ENCODE results near the gene AK5.

AK5 gene

DNA sequence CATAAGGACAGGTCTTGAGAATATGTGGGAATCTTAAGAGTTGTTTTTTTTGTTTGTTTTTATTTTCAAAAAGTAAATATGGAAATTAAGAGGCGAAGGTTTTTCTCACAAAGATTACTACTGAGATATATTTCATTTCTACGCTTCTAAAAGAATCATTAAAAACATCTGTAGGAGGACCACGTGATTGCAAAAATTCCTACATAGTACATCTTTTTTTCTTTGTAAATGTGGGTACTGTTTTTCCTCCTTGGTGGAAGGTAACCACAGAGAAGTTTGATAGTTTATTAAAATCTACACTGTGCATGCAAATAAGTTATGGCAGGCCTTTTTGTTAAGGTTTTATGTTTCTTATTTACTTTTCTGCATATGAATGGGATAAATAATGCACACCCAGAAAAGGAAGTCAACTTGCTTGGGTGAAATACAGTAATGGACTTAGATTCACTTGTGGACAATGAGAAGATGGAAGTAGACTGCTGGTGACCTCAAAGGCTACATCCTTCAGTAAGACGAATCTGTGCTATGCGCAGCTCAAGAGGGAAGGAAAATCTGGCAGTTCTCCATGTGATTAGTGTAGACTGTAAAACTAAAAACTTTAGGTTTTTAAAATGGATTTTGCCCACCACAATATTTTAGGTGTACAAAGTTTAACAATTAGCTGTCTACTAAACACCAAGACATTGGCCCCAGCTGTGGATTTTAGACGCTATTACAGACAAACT is 2.0 kb downstream of the AK5 start:
- Histone ChIP-seq H3K79me2 (ENCODE audit: control insufficient read depth, low read length) (no peaks in the 10 kb centered on the region), H3K9me2 (replicated peaks; ENCODE audit: control insufficient read depth, low read length) (no peaks in the 10 kb centered on the region), H3K27ac (ENCODE audit: low read depth, low read length) (no peak overlapping the region), H3K9me3 (ENCODE audit: control insufficient read depth, insufficient read depth, low read length) (no peaks in the 10 kb centered on the region), H3K4me2 (ENCODE audit: low read length) (no peak overlapping the region), H3K27me3 (ENCODE audit: control insufficient read depth, low read length) (peaks cover 30% of the 10 kb centered on the region), H3K36me3 (ENCODE audit: control insufficient read depth, low read length) (no peaks in the 10 kb centered on the region), H3K4me1 (ENCODE audit: control insufficient read depth, low read length) (peaks cover 23% of the 10 kb centered on the region), H3F3A (ENCODE audit: control insufficient read depth, insufficient read depth) (0 out of 2 replicates have a peak, but pooled peaks cover 5% of the 10 kb centered on the region), H4K20me1 (ENCODE audit: control insufficient read depth, insufficient read depth, low read depth, low read length) (no peaks in the 10 kb centered on the region), H3K4me3 (ENCODE audit: low read length) (no peak overlapping the region)
- TF ChIP-seq, protein P1, sequence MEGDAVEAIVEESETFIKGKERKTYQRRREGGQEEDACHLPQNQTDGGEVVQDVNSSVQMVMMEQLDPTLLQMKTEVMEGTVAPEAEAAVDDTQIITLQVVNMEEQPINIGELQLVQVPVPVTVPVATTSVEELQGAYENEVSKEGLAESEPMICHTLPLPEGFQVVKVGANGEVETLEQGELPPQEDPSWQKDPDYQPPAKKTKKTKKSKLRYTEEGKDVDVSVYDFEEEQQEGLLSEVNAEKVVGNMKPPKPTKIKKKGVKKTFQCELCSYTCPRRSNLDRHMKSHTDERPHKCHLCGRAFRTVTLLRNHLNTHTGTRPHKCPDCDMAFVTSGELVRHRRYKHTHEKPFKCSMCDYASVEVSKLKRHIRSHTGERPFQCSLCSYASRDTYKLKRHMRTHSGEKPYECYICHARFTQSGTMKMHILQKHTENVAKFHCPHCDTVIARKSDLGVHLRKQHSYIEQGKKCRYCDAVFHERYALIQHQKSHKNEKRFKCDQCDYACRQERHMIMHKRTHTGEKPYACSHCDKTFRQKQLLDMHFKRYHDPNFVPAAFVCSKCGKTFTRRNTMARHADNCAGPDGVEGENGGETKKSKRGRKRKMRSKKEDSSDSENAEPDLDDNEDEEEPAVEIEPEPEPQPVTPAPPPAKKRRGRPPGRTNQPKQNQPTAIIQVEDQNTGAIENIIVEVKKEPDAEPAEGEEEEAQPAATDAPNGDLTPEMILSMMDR (IDR thresholded peaks at IDR 0.05; ENCODE audit: low read depth, low read length, poor library complexity, severe bottlenecking) = no peak

DNA sequence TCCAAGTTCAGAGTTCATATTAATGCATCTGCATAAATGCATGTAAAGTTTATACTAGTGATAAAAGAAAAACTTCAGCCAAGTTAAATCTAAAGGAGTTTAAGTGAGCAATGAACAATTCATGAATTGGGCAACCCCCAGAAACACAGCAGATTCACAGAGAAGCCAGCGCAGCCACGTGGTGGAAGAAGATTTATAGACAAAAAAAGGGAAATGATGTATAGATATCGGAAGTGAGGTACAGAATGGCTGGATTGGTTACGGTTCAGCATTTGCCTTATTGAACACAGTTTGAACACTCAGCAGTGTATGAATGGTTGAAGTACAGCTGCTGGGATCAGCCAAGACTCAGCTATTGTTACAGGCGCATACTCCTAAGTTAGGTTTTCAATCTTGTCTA is 5.7 kb downstream of the AK5 start:
- no peaks in the 10 kb centered on the region for H4K20me1 ChIP-seq (ENCODE audit: control insufficient read depth, insufficient read depth, low read depth, low read length)
- H3K9me2 ChIP-seq (replicated peaks; ENCODE audit: control insufficient read depth, low read length) = no peaks in the 10 kb centered on the region
- no peaks in the 10 kb centered on the region for H3F3A ChIP-seq (ENCODE audit: control insufficient read depth, insufficient read depth)
- no peaks in the 10 kb centered on the region for H3K36me3 ChIP-seq (ENCODE audit: control insufficient read depth, low read length)
- TF ChIP-seq, protein P1 (IDR thresholded peaks at IDR 0.05; ENCODE audit: low read depth, low read length, poor library complexity, severe bottlenecking) = no peak
- no peak for TF ChIP-seq EZH2phosphoT487 (IDR thresholded peaks at IDR 0.05; ENCODE audit: borderline replicate concordance, low read length)
- H3K4me1 ChIP-seq (ENCODE audit: control insufficient read depth, low read length) = no peaks in the 10 kb centered on the region; the same call in 1 of the 2 replicates
- no peak overlapping the region for H3K4me2 ChIP-seq (ENCODE audit: low read length)
- no peaks in the 10 kb centered on the region for H3K9me3 ChIP-seq (ENCODE audit: control insufficient read depth, insufficient read depth, low read length)
- peaks cover 15% of the 10 kb centered on the region for H3K27me3 ChIP-seq (ENCODE audit: control insufficient read depth, low read length)
- no peak overlapping the region for H3K27ac ChIP-seq (ENCODE audit: low read depth, low read length)
- no peak overlapping the region for H3K4me3 ChIP-seq (ENCODE audit: low read length)
- no peaks in the 10 kb centered on the region for H3K79me2 ChIP-seq (ENCODE audit: control insufficient read depth, low read length)

GRCh38 chr1:77288275-77288674 is 6.5 kb downstream of the AK5 start:
- H3K36me3 ChIP-seq (ENCODE audit: control insufficient read depth, low read length) = no peaks in the 10 kb centered on the region
- TF ChIP-seq, protein P1 (IDR thresholded peaks at IDR 0.05; ENCODE audit: low read depth, low read length, poor library complexity, severe bottlenecking) = no peak
- no peak for TF ChIP-seq EZH2phosphoT487 (IDR thresholded peaks at IDR 0.05; ENCODE audit: borderline replicate concordance, low read length)
- no peak overlapping the region for H3K4me3 ChIP-seq (ENCODE audit: low read length)
- H4K20me1 ChIP-seq (ENCODE audit: control insufficient read depth, insufficient read depth, low read depth, low read length) = no peaks in the 10 kb centered on the region
- H3K27me3 ChIP-seq (ENCODE audit: control insufficient read depth, low read length) = peaks cover 8% of the 10 kb centered on the region
- H3K27ac ChIP-seq (ENCODE audit: low read depth, low read length) = no peak overlapping the region
- H3F3A ChIP-seq (ENCODE audit: control insufficient read depth, insufficient read depth) = no peaks in the 10 kb centered on the region
- H3K9me2 ChIP-seq (replicated peaks; ENCODE audit: control insufficient read depth, low read length) = no peaks in the 10 kb centered on the region
- H3K4me2 ChIP-seq (ENCODE audit: low read length) = no peak overlapping the region
- H3K9me3 ChIP-seq (ENCODE audit: control insufficient read depth, insufficient read depth, low read length) = no peaks in the 10 kb centered on the region
- H3K4me1 ChIP-seq (ENCODE audit: control insufficient read depth, low read length) = no peaks in the 10 kb centered on the region
- H3K79me2 ChIP-seq (ENCODE audit: control insufficient read depth, low read length) = no peaks in the 10 kb centered on the region
